Colon (tissue), 2 donors: ENCODE measurements around the gene TMEFF1.

Source experiments
- FAIRE-seq: peaks from 2 replicates; lab custom pipeline; 2012; peaks lifted over from hg19 to GRCh38; lab: Jason Lieb, UNC
- donor health status: control.
- donor health status: control.

The TMEFF1 gene

DNA sequence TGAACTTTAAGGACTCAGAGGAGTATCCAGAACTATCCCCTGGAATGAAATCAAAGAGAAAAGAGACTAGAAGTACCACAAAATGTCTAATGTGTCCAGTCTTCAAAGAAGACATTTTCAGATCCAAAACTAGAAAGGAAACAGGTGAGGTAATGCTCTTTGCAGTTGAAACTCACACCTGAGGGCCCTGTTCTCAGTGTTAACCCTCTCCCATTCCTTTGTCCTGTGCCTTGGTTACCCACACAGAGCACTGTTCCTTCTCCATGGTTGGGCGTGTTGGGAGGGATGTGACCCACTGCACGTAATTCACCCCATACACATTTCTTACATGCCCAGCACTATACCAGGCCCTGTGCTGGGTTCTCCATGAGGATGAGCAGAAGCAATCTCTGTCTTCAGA is 24.7 kb upstream of the TMEFF1 start:
- no peak for FAIRE-seq

DNA sequence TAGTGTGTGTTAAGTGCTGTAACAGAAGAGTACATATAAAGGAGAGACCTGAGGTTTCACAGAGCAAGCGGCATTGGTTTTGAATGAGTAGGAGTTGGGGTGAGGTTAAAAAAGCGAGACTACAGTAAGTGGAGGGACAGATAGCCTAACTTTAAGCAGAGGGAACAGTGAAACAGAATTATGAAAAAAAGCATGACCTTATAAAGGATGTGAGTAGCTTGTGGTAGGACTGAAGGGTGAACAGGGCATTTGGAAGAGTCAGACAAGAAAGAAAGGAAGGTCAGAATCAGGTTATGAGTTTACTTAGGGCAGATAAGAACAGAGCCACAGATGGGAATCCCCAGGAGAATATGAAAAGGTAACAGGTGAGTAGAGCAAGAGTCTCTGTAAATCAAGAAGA is 23.5 kb upstream of the TMEFF1 start:
- FAIRE-seq = no peak

DNA sequence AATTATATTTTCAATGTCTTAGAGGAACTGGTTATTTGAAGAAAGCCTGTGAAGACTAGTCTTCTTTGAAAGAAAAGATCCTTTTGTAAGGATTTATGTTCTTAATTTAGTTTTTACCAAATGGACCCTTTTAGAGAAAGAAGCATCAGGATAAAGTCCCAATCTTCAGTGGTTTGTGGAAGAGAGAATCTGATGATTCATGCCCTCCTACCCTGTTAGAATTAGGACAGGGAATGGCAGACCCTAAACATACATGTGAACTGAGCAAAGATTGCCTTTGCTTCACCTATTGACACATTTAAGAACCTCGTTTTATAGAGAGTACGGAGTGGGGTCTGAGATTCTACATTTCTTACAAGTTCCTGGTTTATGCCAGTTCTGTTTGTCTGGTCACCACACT is 20.1 kb upstream of the TMEFF1 start:
- FAIRE-seq = no peak

DNA sequence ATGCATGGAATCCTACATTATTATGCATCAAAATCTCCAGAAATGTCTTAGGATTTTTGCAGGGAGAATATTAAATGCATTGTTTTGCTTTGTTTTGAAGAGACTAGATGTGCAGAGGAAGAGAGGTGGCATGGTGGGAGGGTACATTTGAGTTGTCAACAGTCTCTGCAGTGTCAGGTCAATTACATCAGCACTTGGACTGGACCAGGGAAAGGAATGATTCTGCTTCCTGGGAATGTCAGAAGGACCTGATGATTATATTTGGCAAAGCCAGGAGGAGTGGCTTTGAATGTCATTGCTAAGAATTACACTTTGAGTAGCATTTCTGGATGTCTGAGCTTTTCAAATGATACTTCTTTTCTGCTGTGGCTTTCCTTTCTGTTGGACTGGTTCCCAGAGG is 17.5 kb upstream of the TMEFF1 start:
- no peak for FAIRE-seq

DNA sequence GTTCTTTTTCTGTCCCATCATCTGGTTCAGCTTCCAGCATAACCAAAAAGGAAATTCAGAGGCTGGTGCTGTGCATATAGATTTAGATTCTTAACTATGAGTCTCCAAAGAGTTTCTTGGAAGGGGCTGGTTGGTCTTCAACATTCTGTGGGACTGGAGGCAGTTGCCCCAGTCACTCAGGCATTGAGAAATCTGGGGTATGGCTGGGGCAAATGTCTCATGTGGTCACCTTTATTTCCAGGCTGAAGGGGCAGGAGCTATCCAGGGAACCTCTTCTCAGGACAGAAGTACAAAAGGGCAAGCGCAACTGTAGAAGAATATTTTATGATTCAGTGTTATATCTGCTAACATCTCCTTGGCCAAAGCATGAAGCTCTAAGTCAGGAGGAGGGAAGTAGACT is 15.4 kb upstream of the TMEFF1 start:
- no peak for FAIRE-seq

DNA sequence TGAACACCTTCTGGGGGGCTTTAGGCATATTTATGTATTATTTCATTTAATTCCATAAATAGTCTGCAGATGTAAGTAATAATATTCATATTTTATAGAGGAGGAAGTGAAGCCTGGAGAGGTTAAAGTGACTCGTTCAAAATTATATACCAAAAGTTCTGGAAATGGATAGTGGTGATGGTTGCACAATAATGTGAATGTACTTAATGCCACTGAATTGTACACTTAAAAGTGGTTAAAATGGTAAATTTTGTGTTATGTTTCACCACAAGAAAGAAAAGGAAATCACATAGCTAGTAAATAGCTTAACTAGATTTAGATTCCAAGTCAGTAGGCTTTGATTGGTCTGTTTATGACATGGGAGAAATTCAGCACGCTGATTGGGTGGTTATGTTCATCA is 13.0 kb upstream of the TMEFF1 start:
- FAIRE-seq = no peak

DNA sequence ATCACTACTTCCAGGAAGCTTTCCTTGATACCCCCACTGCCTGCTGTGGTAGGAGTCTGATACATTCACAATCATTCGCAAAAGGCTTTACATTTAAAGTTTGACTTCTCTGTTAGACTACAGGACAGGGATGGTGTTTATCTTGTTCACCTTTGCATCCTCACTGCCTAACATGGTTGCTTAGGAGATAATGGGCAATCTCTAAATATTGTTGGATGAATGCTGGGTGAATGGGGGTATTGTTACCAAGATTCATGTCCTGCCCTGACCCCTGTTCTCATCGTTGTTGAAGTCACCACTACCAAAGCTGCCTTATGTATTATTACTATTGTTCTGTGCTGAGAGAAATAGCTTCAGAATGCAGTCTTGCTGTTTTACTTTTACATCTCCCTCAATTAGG is 7.7 kb upstream of the TMEFF1 start:
- FAIRE-seq = no peak

DNA sequence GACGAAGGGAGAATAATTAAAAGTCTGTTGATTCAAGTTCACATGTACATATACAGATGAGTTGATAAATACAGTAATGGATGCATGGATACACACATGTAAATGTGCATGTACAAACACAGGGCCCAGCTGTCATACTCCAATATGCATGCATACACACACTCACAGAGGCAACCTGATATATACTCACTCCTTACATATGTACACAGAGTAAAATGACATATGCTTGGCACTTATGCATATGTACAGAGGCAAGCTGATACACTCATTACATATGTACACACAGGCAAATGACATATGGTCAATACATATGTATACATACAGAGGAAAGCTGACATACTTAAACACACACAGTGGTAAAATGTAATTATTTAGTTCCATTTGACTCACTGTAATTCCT is 7.2 kb upstream of the TMEFF1 start:
- no peak for FAIRE-seq

DNA sequence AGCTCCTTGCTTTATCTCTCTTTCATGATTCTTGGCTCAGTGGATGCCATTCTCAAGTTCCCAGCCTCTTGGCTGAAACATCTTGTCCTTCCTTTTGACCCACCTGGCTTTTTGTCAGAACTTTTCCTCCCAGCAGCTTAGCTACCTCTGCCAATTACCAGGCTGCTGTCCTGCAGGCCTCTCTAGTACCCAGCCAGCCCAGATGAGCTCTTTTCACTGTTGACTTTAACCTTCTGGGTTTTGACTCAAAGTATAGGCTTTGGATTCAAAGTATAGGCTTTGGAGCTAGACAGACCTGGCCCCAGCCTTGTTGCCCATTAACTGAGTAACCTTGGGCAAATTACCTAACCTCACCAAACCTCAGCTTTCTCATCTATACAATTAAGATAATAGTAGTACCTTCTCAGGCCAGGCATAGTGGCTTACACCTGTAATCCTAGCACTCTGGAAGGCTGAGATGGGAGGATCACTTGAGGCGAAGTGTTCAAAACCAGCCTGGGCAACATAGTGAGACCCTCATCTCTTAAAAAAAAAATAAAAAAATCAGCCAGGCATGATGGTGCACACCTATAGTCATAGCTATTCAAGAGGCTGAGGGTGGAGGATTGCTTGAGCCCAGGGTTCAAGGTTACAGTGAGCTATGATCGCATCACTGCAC is 6.6 kb upstream of the TMEFF1 start:
- no peak for FAIRE-seq

DNA sequence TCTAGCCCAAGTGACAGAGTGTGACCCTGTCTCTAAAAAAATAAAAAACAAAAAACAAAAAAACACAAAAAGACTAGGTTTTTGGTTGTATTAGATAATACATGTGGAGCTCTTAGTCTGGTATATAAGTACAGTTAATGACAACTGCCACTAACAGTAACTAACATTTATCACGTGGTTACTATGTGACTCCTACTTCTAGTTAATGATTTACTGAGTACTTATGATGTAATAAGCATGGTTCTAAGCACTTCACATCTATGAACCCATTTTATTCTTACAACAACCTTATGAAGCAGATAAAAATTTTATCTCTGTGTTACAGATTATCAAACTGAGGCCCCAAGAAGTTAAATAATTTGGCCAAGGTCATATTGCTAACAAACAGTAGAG is 6.1 kb upstream of the TMEFF1 start:
- FAIRE-seq = no peak

DNA sequence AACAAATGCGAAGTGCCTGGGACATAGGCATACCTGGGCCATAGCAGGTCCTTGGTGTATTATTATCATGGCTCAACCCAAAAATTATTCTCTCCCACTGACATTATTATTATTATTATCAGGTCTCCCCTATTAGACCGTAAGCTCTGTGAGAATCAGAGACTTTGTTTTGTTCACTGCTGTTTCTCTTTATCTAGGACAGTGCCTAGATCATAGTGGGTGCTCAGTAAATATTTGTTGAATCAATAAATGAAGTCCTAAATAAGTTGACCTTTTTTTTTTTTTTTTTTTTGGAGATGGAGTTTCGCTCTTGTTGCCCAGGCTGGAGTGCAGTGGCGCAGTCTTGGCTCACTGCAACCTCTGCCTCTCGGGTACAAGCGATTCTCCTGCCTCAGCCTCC is 4.9 kb upstream of the TMEFF1 start:
- no peak for FAIRE-seq

DNA sequence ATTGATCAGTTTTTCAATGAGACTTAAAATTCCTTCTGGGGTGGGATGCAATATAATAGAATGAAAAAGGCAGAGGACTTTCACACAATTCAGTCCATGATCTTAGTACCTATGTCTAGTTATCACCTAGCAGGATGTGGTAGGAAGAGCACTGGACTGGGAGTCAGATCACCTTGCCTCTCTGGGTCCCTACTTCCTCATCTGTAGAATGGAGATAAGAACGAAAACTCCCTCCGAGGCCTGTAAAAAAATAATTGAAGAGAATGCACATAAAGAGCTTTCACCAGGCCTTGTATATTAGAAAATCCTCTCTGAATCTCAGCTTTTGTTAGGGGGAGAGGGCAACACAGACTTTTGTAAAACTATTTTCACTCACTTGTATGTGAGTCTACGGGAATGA is 681 bp upstream of the TMEFF1 start:
- FAIRE-seq = no peak

DNA sequence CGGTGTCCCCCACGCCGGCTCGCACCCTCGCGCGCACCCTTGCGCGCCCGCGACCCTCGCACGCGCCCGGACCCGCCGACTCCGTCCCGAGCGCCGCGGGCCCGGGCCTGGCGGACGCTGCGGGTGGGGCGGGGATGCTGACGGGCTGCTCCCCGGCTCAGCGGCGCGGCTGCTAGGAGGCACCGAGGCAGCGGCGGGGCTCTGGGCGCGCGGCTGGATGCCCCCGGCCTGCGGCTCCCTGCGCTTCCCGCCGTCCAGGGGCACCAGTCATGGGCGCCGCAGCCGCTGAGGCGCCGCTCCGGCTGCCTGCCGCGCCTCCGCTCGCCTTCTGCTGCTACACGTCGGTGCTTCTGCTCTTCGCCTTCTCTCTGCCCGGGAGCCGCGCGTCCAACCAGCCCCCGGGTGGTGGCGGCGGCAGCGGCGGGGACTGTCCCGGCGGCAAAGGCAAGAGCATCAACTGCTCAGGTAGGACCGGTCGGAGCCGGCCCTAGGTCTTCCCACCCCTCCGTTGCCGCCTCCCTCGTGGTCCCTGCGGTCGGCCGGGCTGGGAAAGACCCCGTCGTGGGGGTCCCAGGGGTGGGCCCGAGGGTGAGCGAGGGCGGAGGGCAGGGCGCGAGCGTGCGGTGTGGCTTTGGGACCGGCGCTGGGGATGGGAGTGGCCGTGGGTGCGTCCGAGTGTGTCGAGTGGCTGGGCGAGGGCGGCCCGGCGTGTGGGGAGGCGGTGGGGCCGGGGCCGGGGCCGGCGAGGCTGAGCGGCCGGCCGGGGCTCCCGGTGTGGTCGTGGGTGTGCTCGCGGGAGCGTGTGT is 530 bp downstream of the TMEFF1 start:
- no peak for FAIRE-seq

DNA sequence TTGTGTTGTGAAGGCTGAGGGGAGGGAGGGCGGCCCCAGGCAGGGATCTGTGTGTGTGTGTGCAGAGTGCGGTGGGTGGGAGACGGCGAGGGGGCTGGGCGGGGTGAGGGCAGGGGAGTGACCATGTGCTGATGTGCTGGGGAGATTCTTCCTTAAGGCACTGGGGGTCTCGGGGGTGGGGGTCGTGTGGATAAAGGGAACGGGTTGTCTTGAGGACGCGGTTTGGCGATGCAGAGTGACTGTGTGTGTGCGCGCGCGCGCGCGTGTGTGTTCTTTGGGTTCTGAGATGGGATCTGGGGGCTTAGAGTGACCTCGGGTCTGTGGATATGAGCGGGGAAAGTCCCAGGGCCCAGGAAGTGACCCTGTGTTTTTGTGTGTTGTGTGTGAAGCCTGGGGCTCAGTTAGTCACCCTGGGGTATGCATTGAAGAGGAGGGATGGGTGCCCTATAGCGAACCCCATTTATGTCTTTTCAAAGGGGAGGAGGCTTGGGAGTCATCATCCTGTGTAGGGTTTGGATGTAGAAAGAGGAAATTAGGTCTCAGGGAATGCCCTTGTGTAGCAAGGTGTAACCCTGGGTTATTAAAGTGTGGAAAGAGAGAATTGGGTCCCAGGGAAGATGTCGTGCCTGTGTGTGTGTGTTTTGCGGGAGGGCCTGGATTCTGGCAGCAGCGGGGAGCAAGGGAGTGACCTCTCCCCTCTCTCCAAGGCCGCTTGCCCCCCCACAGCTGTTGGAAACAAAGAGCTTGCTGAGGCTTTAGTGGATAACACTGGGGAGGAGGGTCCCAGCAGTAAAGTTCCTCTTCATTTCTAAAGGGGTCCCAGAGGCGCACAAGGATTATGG is 1.4 kb downstream of the TMEFF1 start:
- FAIRE-seq = no peak

DNA sequence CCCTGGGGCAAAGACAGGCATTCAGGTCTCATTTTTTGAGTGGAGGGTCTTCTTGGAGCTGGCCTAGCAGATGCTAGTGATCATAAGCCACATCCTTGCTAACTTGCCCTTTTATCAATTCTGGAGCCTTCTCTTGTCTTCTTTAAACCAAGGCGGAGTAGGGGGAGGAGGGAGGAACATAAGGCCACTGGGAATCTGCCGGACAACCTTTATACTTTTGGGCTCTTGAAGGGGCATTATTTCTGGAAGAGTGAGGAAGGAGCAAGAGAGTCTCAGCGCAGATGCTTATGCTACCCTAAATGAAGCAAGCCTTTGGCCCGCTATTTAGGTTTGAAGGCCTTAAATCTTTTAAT is 2.0 kb downstream of the TMEFF1 start:
- no peak for FAIRE-seq

DNA sequence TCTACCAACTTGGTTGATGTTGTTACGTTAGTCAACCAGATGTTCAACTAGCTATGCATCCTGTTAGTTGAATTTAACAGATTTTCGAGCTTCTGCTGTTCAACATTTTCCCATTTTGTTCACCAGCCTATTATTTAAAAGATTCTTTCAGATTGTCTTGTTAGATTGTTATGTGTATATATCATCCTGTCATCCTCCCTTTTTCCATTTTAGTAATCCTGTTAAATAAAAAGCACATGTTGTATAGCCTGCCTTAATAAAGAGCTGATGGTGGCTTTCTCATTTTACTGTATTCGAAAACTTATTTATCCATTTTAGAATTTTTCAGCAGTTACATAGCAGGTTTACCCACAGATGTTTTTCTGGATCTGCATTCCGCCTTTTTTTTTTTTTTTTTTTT is 4.3 kb downstream of the TMEFF1 start:
- no peak for FAIRE-seq

DNA sequence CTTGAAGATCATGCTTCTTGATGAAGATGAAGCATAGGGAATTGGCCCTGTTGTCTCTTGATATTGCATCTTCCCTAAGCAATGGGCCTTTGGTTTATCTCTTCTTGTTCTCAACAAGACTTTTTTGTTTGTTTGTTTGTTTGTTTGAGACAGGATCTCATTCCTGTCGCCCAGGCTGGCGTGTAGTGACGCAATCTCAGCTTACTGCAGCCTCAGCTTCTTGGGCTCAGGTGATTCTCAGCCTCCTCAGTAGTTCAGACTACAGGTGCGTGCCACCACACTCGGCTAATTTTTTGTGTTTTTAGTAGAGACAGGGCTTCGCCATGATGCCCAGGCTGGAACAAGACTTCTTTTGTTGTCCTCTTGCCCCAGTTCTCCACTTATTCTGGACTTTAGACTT is 5.2 kb downstream of the TMEFF1 start:
- no peak for FAIRE-seq

DNA sequence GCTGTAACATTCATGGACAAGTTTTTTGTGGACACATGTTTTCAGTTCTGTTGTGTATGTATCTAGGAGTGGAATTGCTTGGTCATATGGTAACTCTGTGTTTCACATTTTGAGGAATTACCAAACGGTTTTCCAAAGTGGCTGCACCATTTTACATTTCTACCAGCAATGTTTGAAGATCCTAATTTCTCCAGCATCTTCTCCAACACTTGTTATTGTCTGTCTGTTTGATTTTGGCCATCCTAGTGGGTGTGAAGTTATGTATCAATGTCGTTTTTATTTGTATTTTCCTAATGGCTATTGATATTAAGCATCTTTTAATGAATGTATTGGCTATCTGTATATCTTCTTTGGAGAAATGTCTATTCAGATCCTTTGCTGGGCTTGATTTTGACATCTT is 6.9 kb downstream of the TMEFF1 start:
- no peak for FAIRE-seq

DNA sequence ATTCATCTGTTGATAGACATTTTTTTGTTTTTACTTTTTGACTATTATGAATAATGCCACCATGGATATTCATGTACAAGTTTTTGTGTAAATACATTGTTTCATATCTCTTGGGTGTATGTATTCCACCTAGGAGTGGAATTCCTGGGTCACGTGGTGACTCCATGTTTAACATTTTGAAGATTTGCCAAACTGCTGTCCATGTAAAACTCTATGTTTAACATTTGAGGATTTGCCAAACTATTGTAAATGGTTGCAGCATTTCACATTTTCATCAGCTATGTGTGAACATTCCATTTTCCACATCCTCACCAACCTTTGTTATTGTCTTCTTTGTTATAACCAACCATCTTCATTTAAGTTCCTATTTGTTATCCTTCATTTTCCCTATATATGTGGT is 12.2 kb downstream of the TMEFF1 start:
- no peak for FAIRE-seq

DNA sequence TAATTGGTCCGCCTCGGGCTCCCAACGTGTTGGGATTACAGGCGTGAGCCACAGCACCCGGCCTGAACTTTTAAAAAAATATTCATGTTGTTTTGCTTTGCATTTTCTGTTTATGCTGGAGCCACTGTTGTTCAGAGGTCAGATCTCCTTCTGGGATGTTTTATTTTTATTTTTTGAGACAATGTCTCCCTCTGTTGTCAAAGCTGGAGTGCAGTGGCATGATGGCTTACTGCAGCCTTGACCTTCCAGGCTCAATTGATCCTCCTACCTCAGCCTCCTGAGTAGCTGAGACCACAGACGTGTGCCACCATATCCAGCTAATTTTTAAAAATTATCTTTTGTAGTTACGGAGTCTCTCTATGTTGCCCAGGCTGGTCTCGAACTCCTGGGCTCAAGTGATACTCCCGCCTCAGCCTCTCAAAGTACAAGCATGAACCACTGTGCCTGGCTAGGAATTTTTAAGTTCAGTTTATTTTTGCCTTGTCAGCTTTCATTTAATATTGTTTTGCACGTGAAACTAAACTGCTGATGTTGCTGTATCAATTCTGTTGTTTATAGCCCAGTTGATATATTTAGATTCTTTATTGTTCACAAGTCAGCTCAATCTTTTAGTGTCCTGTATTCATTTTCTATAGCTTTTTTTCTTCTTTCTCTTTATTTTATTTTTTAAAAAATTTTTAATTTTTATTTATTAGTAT is 13.7 kb downstream of the TMEFF1 start:
- no peak for FAIRE-seq

DNA sequence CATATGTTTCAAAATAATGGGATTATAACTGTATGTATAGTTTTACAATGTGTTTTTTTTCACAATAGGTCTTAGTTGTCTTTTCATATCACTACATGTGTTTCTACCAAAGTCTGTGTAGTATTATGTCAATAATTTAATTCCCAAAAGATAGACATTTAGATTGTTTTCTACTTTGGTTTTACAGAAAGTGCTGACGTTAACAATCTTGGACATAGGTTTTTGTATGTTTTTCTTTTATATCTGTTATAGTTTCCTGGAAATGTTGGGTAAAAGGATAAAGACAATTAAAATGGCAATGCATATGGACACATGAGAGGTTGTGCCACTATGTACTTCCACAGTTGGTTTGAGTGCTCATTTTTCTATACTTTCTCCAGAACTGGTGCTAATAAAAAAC is 15.2 kb downstream of the TMEFF1 start:
- no peak for FAIRE-seq

DNA sequence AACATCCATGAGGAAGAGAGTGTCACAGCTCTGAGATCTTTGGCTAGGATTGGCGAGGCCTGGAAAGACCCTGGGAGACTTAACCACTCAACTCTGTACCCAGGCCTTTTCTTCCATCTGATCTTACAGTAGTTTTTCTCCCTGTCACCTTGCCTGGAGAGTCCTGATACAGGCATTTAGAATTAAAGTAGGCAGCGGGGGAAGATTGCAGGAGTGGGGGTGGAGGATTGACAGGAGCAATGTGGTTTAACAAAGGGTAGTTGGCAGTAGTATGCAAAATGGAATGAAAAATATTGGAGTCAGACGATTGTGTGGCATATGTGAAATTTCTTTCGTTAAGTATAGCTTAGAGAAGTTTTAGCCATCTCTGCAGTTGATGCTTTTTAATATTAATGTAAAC is 16.9 kb downstream of the TMEFF1 start:
- FAIRE-seq = no peak

DNA sequence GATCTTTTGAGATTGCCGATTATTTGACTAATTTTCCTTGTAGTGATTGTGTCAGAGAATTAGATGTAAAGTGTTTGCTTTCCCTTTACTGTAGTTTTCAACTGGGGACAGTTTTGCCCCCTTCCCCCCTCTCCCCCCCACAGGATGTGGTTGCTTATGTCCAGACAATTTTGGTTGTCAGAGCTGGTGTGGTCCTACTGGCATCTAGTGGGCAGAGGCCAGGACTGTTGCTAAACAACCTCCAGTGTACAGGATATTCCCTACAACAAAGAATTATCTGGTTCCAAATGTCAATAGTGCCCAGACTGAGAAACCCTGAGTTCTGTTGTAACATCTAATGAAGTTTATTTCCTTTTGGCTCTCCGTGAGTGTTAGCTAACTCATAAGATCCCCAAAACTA is 20.0 kb downstream of the TMEFF1 start:
- no peak for FAIRE-seq
